WTC11 (cell line): ENCODE results near the gene CACNA1C. TPM values are rescaled to one million over a fixed set of nuclear protein-coding genes. Genes with fewer than 3 reads are reported as not detected.

Experiments used
- ATAC-seq: fragments of 200-7000 bp; cut with Tn5 transposase; 2 replicates; pipeline ENCODE4 v1.10.0; 2021; ENCODE audit warnings: mild to moderate bottlenecking, moderate library complexity
- CTCF ChIA-PET: fragments of 300-600 bp; sonication (Branson Sonifier 250); formaldehyde crosslinking; loops from one replicate; lab custom pipeline; 2021; ENCODE audit warnings: antibody characterized with exemption; lab: Charles Lee
- POLR2A ChIA-PET: fragments of 350-600 bp; sonication (Branson Sonifier 250); formaldehyde crosslinking; loops from one replicate; lab custom pipeline; 2021; ENCODE audit warnings: antibody characterized with exemption; lab: Charles Lee
- DNase-seq: peaks from one replicate; pipeline ENCODE4 v3.0.0; 2021; ENCODE audit warnings: low spot score
- H3K27ac Mint-ChIP-seq: 2 replicates; pipeline ENCODE4 v1.8.0; 2021; ENCODE audit warnings: mixed read lengths
- H3K27me3 Mint-ChIP-seq: 2 replicates; pipeline ENCODE4 v1.8.0; 2021; ENCODE audit warnings: low read depth, mild to moderate bottlenecking, moderate library complexity, mixed read lengths
- H3K36me3 Mint-ChIP-seq: 2 replicates; pipeline ENCODE4 v1.8.0; 2021; ENCODE audit warnings: mixed read lengths
- H3K4me1 Mint-ChIP-seq: 2 replicates; pipeline ENCODE4 v1.8.0; 2022; ENCODE audit warnings: mixed read lengths
- H3K4me3 Mint-ChIP-seq: 2 replicates; pipeline ENCODE4 v1.8.0; 2021; ENCODE audit warnings: mild to moderate bottlenecking, moderate library complexity, mixed read lengths
- H3K9me3 Mint-ChIP-seq: 2 replicates; pipeline ENCODE4 v1.8.0; 2021; ENCODE audit warnings: mixed read lengths
- ATF1 ChIP-seq: sonication (generic); formaldehyde crosslinking; IDR thresholded peaks from 2 replicates; pipeline ENCODE4 v1.8.1; 2023; ENCODE audit warnings: mild to moderate bottlenecking, moderate library complexity, missing genetic modification reagents
- EMX1 ChIP-seq: fragments of 250-450 bp; sonication (Bioruptor Pico); IDR thresholded peaks from 2 replicates; pipeline ENCODE4 v1.8.0; 2021; ENCODE audit warnings: mild to moderate bottlenecking
- ETV6 ChIP-seq: sonication (generic); formaldehyde crosslinking; IDR thresholded peaks from 2 replicates; pipeline ENCODE4 v1.8.1; 2022; ENCODE audit warnings: mild to moderate bottlenecking, missing genetic modification reagents
- FOXK1 ChIP-seq: sonication (generic); formaldehyde crosslinking; IDR thresholded peaks from 2 replicates; pipeline ENCODE4 v1.8.0; 2022; ENCODE audit warnings: mild to moderate bottlenecking, moderate library complexity, missing genetic modification reagents
- GABPB1 ChIP-seq: sonication (generic); formaldehyde crosslinking; IDR thresholded peaks from 2 replicates; pipeline ENCODE4 v1.8.1; 2023; ENCODE audit warnings: mild to moderate bottlenecking, missing genetic modification reagents
- NR1H2 ChIP-seq: sonication (generic); formaldehyde crosslinking; IDR thresholded peaks from 2 replicates; pipeline ENCODE4 v1.9.0; 2021; ENCODE audit warnings: mild to moderate bottlenecking, moderate library complexity, missing genetic modification reagents
- NR2C2 ChIP-seq: sonication (generic); formaldehyde crosslinking; IDR thresholded peaks from 2 replicates; pipeline ENCODE4 v1.8.0; 2022; ENCODE audit warnings: mild to moderate bottlenecking, missing genetic modification reagents
- NR3C1 ChIP-seq: sonication (generic); formaldehyde crosslinking; conservative IDR thresholded peaks from 2 replicates; pipeline ENCODE4 v1.8.1; 2023; ENCODE audit warnings: low read depth, mild to moderate bottlenecking, missing genetic modification reagents
- TCF7 ChIP-seq: sonication (generic); formaldehyde crosslinking; IDR thresholded peaks from 2 replicates; pipeline ENCODE4 v1.8.0; 2022; ENCODE audit warnings: mild to moderate bottlenecking, low read depth, missing genetic modification reagents, moderate library complexity
- ZBTB21 ChIP-seq: sonication (generic); formaldehyde crosslinking; IDR thresholded peaks from 2 replicates; pipeline ENCODE4 v1.8.1; 2023; ENCODE audit warnings: mild to moderate bottlenecking, missing genetic modification reagents, borderline replicate concordance
- ZNF138 ChIP-seq: sonication (generic); formaldehyde crosslinking; conservative IDR thresholded peaks from 2 replicates; pipeline ENCODE4 v1.8.1; 2022; ENCODE audit warnings: mild to moderate bottlenecking, moderate library complexity, missing genetic modification reagents
- ZNF219 ChIP-seq: sonication (generic); formaldehyde crosslinking; IDR thresholded peaks from 2 replicates; pipeline ENCODE4 v1.8.0; 2023; ENCODE audit warnings: missing genetic modification reagents, mild to moderate bottlenecking, borderline replicate concordance
- ZNF232 ChIP-seq: sonication (generic); formaldehyde crosslinking; IDR thresholded peaks from 2 replicates; pipeline ENCODE4 v1.8.0; 2022; ENCODE audit warnings: mild to moderate bottlenecking, missing genetic modification reagents
- total RNA-seq: library from RNA; stranded (reverse); gene quantifications from 3 replicates; pipeline ENCODE4 v1.2.3, GENCODE V29; 2021
- TF ChIP-seq, protein P1 (sequence below): sonication (generic); formaldehyde crosslinking; IDR thresholded peaks from 2 replicates; pipeline ENCODE4 v1.8.1; 2023; ENCODE audit warnings: mild to moderate bottlenecking, missing genetic modification reagents, borderline replicate concordance
- TF ChIP-seq, protein P2 (sequence below): sonication (generic); formaldehyde crosslinking; IDR thresholded peaks from 2 replicates; pipeline ENCODE4 v1.8.0; 2022; ENCODE audit warnings: mild to moderate bottlenecking, missing genetic modification reagents
- TF ChIP-seq, protein P3 (sequence below): fragments of 200-600 bp; IDR thresholded peaks from 2 replicates; pipeline ENCODE4 v1.8.0; 2022; ENCODE audit warnings: antibody characterized with exemption
- TF ChIP-seq, protein P4 (sequence below): sonication (generic); formaldehyde crosslinking; IDR thresholded peaks from 2 replicates; pipeline ENCODE4 v1.8.1; 2022; ENCODE audit warnings: low read depth, missing genetic modification reagents, borderline replicate concordance
- TF ChIP-seq, protein P5 (sequence below): sonication (generic); formaldehyde crosslinking; IDR thresholded peaks from 2 replicates; pipeline ENCODE4 v1.8.0; 2022; ENCODE audit warnings: mild to moderate bottlenecking, missing genetic modification reagents

Gene CACNA1C
- total RNA-seq, 1 experiment from 2014 or later, result 1.7 TPM

DNA sequence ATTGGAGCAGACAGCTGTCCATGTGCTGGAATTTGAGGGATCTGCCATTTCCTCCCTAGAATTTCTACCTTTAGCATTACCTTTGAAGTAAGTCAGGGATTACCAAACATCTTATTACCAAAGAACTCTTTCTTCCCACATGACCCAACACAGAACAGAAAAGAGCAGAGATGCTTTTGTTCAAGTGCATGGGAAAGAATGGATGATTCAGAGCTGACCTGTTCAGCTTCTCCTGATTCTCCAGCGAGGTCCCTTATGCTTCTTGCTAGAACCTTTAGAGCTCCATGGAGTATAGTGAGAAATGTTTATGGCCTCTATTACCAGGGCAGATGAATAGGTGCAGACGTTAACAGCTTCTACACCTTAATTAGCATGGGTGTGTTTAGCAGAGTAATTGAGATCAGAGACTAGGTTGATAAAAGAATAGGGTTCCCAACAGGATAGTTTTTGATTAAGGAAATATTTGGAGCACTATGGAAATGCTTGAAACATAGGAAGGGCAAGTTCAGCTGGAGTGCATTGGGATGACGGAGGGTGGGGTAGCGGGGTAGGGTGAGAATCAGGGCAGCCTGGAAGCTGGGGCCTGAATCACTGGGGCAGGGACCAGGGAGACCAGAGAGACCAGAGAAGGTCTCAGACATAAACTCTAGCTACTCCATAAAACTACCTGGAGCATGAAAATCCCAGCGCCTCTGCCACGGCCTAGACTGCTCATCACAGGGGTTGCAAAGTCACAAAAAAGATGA, 223.7 kb downstream of the CACNA1C start:
- H3K4me3 Mint-ChIP-seq, result no peak overlapping the region
- TF ChIP-seq, protein P1, sequence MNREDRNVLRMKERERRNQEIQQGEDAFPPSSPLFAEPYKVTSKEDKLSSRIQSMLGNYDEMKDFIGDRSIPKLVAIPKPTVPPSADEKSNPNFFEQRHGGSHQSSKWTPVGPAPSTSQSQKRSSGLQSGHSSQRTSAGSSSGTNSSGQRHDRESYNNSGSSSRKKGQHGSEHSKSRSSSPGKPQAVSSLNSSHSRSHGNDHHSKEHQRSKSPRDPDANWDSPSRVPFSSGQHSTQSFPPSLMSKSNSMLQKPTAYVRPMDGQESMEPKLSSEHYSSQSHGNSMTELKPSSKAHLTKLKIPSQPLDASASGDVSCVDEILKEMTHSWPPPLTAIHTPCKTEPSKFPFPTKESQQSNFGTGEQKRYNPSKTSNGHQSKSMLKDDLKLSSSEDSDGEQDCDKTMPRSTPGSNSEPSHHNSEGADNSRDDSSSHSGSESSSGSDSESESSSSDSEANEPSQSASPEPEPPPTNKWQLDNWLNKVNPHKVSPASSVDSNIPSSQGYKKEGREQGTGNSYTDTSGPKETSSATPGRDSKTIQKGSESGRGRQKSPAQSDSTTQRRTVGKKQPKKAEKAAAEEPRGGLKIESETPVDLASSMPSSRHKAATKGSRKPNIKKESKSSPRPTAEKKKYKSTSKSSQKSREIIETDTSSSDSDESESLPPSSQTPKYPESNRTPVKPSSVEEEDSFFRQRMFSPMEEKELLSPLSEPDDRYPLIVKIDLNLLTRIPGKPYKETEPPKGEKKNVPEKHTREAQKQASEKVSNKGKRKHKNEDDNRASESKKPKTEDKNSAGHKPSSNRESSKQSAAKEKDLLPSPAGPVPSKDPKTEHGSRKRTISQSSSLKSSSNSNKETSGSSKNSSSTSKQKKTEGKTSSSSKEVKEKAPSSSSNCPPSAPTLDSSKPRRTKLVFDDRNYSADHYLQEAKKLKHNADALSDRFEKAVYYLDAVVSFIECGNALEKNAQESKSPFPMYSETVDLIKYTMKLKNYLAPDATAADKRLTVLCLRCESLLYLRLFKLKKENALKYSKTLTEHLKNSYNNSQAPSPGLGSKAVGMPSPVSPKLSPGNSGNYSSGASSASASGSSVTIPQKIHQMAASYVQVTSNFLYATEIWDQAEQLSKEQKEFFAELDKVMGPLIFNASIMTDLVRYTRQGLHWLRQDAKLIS (CRISPR knock-in tag), result no peak
- TF ChIP-seq TCF7 (CRISPR knock-in tag), result no peak
- TF ChIP-seq EMX1 (CRISPR knock-in tag), result no peak
- TF ChIP-seq GABPB1 (CRISPR knock-in tag), result no peak
- no peak for TF ChIP-seq FOXK1
- TF ChIP-seq ZBTB21, result no peak
- no peak for TF ChIP-seq ETV6 (CRISPR knock-in tag)
- TF ChIP-seq ZNF219 (CRISPR knock-in tag), result no peak
- TF ChIP-seq, protein P2, sequence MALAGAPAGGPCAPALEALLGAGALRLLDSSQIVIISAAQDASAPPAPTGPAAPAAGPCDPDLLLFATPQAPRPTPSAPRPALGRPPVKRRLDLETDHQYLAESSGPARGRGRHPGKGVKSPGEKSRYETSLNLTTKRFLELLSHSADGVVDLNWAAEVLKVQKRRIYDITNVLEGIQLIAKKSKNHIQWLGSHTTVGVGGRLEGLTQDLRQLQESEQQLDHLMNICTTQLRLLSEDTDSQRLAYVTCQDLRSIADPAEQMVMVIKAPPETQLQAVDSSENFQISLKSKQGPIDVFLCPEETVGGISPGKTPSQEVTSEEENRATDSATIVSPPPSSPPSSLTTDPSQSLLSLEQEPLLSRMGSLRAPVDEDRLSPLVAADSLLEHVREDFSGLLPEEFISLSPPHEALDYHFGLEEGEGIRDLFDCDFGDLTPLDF, result no peak
- no peak for TF ChIP-seq NR1H2 (CRISPR knock-in tag)
- TF ChIP-seq NR3C1 (CRISPR knock-in tag), result no peak
- TF ChIP-seq, protein P3, sequence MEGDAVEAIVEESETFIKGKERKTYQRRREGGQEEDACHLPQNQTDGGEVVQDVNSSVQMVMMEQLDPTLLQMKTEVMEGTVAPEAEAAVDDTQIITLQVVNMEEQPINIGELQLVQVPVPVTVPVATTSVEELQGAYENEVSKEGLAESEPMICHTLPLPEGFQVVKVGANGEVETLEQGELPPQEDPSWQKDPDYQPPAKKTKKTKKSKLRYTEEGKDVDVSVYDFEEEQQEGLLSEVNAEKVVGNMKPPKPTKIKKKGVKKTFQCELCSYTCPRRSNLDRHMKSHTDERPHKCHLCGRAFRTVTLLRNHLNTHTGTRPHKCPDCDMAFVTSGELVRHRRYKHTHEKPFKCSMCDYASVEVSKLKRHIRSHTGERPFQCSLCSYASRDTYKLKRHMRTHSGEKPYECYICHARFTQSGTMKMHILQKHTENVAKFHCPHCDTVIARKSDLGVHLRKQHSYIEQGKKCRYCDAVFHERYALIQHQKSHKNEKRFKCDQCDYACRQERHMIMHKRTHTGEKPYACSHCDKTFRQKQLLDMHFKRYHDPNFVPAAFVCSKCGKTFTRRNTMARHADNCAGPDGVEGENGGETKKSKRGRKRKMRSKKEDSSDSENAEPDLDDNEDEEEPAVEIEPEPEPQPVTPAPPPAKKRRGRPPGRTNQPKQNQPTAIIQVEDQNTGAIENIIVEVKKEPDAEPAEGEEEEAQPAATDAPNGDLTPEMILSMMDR, result no peak
- TF ChIP-seq ZNF232 (CRISPR knock-in tag), result no peak
- TF ChIP-seq, protein P4, sequence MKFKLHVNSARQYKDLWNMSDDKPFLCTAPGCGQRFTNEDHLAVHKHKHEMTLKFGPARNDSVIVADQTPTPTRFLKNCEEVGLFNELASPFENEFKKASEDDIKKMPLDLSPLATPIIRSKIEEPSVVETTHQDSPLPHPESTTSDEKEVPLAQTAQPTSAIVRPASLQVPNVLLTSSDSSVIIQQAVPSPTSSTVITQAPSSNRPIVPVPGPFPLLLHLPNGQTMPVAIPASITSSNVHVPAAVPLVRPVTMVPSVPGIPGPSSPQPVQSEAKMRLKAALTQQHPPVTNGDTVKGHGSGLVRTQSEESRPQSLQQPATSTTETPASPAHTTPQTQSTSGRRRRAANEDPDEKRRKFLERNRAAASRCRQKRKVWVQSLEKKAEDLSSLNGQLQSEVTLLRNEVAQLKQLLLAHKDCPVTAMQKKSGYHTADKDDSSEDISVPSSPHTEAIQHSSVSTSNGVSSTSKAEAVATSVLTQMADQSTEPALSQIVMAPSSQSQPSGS (CRISPR knock-in tag), result no peak
- TF ChIP-seq, all 79 proteins: peak for 0
- no peaks in the 10 kb centered on the region for H3K4me1 Mint-ChIP-seq
- DNase-seq, result no peak
- H3K9me3 Mint-ChIP-seq, result 0 out of 2 replicates have a peak, but pooled peaks cover 4% of the 10 kb centered on the region
- no peak for ATAC-seq
- no peaks in the 10 kb centered on the region for H3K36me3 Mint-ChIP-seq
- H3K27me3 Mint-ChIP-seq, result no peaks in the 10 kb centered on the region; the same call in 1 of the 2 replicates
- ChIA-PET POLR2A (no interaction called here), CTCF (interaction anchor here (0.6 to 2.9 kb wide), 4 partner anchors 83 to 218 kb away, joined by 4 to 12 read pairs (median 5); no protein-coding TSS in a partner anchor)
- H3K27ac Mint-ChIP-seq, result no peak overlapping the region

DNA sequence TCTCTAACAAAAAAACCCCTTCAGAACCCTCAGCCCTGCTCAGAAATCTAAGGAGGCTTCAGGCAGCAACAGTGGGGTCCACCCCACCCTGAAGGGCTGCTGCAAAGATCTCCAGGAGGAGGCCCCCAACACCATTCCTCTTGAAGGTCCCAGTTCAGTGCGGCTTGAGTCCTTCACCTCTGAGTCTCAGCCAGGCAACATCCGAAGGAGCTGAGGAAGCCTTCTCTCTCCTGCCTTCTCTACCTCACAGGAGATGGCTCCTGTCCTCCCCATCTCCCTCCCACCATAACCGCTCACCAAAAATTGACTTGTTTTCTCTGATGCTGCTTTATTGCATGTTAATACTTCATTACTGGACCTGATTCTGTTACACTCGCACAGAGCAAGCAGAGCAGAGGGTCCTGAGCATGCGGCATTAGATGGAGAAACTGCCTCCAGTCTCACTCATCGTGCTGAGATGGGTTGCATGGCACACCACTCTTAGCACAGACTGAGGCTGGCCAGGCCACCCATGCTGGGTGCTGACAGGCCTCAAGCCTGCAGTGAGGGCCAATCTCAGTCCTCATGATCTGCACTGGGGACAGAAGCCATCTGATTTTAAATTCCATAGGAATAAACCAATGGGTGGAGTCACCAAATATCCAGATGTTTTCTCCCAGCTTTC, 224.8 kb downstream of the CACNA1C start:
- POLR2A ChIA-PET, result interaction anchor here (0.6 kb wide), 1 partner anchor 1096 kb away, joined by 5 read pairs; no protein-coding TSS in a partner anchor
- Mint-ChIP-seq H3K4me3 (no peak overlapping the region), H3K36me3 (no peaks in the 10 kb centered on the region), H3K4me1 (peaks cover 9% of the 10 kb centered on the region), H3K27me3 (no peaks in the 10 kb centered on the region; the same call in 1 of the 2 replicates), H3K27ac (no peak overlapping the region), H3K9me3 (peaks cover 10% of the 10 kb centered on the region; the same call in 1 of the 2 replicates)
- DNase-seq (no peak), ATAC-seq (no peak)
- CTCF ChIA-PET, result interaction anchor here (0.6 to 2.9 kb wide), 2 partner anchors 88 to 220 kb away, joined by 5 to 12 read pairs; no protein-coding TSS in a partner anchor
- TF ChIP-seq ATF1 (no peak), ZNF138 (CRISPR knock-in tag) (no peak), NR2C2 (no peak), ZNF232 (CRISPR knock-in tag) (no peak)
- TF ChIP-seq, protein P1 (CRISPR knock-in tag), result no peak
- TF ChIP-seq, protein P5, sequence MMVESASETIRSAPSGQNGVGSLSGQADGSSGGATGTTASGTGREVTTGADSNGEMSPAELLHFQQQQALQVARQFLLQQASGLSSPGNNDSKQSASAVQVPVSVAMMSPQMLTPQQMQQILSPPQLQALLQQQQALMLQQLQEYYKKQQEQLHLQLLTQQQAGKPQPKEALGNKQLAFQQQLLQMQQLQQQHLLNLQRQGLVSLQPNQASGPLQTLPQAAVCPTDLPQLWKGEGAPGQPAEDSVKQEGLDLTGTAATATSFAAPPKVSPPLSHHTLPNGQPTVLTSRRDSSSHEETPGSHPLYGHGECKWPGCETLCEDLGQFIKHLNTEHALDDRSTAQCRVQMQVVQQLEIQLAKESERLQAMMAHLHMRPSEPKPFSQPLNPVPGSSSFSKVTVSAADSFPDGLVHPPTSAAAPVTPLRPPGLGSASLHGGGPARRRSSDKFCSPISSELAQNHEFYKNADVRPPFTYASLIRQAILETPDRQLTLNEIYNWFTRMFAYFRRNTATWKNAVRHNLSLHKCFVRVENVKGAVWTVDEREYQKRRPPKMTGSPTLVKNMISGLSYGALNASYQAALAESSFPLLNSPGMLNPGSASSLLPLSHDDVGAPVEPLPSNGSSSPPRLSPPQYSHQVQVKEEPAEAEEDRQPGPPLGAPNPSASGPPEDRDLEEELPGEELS, result no peak
